AG10803 (cell line): ENCODE results near the gene ELN.

Experiments
- DNase-seq: peaks from one replicate; pipeline ENCODE4 v3.0.0; 2010; ENCODE audit warnings: low read depth
- H3K4me3 ChIP-seq: 2 replicates; pipeline ENCODE4 v1.5.1; 2011; ENCODE audit warnings: mild to moderate bottlenecking, low read length, control low read depth
- CTCF ChIP-seq: conservative IDR thresholded peaks from 2 replicates; pipeline ENCODE4 v1.5.1; 2011; ENCODE audit warnings: mild to moderate bottlenecking, low read length, control low read depth, inconsistent platforms

The ELN gene

GRCh38 chr7:74099031-74099430 is 71.1 kb downstream of the ELN start:
- no peak for TF ChIP-seq CTCF
- no peak overlapping the region for H3K4me3 ChIP-seq
- DNase-seq = no peak

GRCh38 chr7:74101061-74101681 is 73.2 kb downstream of the ELN start:
- H3K4me3 ChIP-seq = no peak overlapping the region
- no peak for TF ChIP-seq CTCF
- DNase-seq = peak; percentile 44

- no peak for DNase-seq
- TF ChIP-seq CTCF = no peak
These were observed 75.3 kb downstream of the ELN start for GRCh38 chr7:74103219-74103772.

GRCh38 chr7:74104702-74105101 is 76.7 kb downstream of the ELN start:
- DNase-seq = no peak
- no peak for TF ChIP-seq CTCF
- no peak overlapping the region for H3K4me3 ChIP-seq

More at GRCh38 chr7:74103219-74103772, 75.3 kb downstream of the ELN start:
- H3K4me3 ChIP-seq = no peak overlapping the region

GRCh38 chr7:74105992-74106391 is 78.0 kb downstream of the ELN start:
- DNase-seq = no peak
- H3K4me3 ChIP-seq = no peak overlapping the region
- TF ChIP-seq CTCF = no peak

GRCh38 chr7:74106846-74107245 is 78.9 kb downstream of the ELN start:
- DNase-seq = no peak
- TF ChIP-seq CTCF = no peak
- H3K4me3 ChIP-seq = no peak overlapping the region

GRCh38 chr7:74115326-74115725 is 87.4 kb downstream of the ELN start:
- H3K4me3 ChIP-seq = no peak overlapping the region
- no peak for TF ChIP-seq CTCF
- no peak for DNase-seq
